A549 (cell line): ENCODE data around the gene WNT7B. TPM values are rescaled to one million over a fixed set of nuclear protein-coding genes. Genes with fewer than 3 reads are reported as not detected.

ENCODE experiments used
- ATAC-seq, 2 experiments: fragments of 200-7000 bp in 1 of 2; fragments of >200 bp in 1 of 2; cut with Nextera tagmentation in 1 of 2; cut with Tn5 transposase in 1 of 2; 3 replicates each; pipeline versions ENCODE4 v1.8.0 to v1.9.1; 2018 to 2020; ENCODE audit warnings: mild to moderate bottlenecking in 1 of 2, moderate library complexity in 1 of 2
- CTCF ChIA-PET: fragments of 300-600 bp; sonication (Branson Sonifier 250); formaldehyde crosslinking; extraction: SDS; loops from one replicate; lab custom pipeline; 2021; ENCODE audit warnings: antibody characterized with exemption, inconsistent platforms; lab: Yijun Ruan, JAX
- POLR2A ChIA-PET: fragments of 350-600 bp; formaldehyde crosslinking; extraction: SDS; loops from one replicate; lab custom pipeline; 2021; ENCODE audit warnings: antibody characterized with exemption, inconsistent platforms; lab: Yijun Ruan, JAX
- DNase-seq, 2 experiments: peaks; one replicate each; pipeline versions ENCODE4 v3.0.0 to v3.0.0-alpha.2; 2011 to 2016; ENCODE audit warnings: low read depth in 1 of 2, low spot score in 1 of 2
- FAIRE-seq: peaks from 2 replicates; lab custom pipeline; 2011; peaks lifted over from hg19 to GRCh38; lab: Jason Lieb, UNC
- H3K27ac ChIP-seq, 2 experiments: fragments of >200 bp; sonication (Bioruptor Twin); formaldehyde crosslinking; 3 replicates each; pipeline ENCODE4 v1.5.1; 2016 to 2017
- H3K4me1 ChIP-seq: fragments of >200 bp; sonication (Bioruptor Twin); formaldehyde crosslinking; 3 replicates; pipeline ENCODE4 v1.6.1; 2016
- H3K4me2 ChIP-seq: fragments of >200 bp; sonication (Bioruptor Twin); formaldehyde crosslinking; 3 replicates; pipeline ENCODE4 v1.6.1; 2016
- H3K4me3 ChIP-seq: fragments of >200 bp; sonication (Bioruptor Twin); formaldehyde crosslinking; 3 replicates; pipeline ENCODE4 v1.5.1; 2016
- H3K9me3 ChIP-seq: fragments of >200 bp; sonication (Bioruptor Twin); formaldehyde crosslinking; 3 replicates; pipeline ENCODE4 v1.6.1; 2016
- BCL3 ChIP-seq: fragments of >200 bp; sonication (Bioruptor Twin); formaldehyde crosslinking; IDR thresholded peaks from 3 replicates; pipeline ENCODE4 v1.6.1; 2016
- BHLHE40 ChIP-seq: IDR thresholded peaks from 2 replicates; pipeline ENCODE4 v1.6.1; 2012; ENCODE audit warnings: low read depth, low read length, inconsistent platforms
- CBX2 ChIP-seq: fragments of 200-600 bp; sonication (generic); IDR thresholded peaks from 2 replicates; pipeline ENCODE4 v1.6.1; 2016; ENCODE audit warnings: low read depth, mild to moderate bottlenecking, borderline replicate concordance
- EHF ChIP-seq: fragments of 250-450 bp; sonication (Bioruptor Pico); IDR thresholded peaks from 2 replicates; pipeline ENCODE4 v1.5.0; 2020; ENCODE audit warnings: mild to moderate bottlenecking
- HDAC2 ChIP-seq: fragments of 200-600 bp; sonication (generic); IDR thresholded peaks from 2 replicates; pipeline ENCODE4 v1.6.1; 2016
- HOXB13 ChIP-seq: fragments of 250-450 bp; sonication (Bioruptor Pico); IDR thresholded peaks from 2 replicates; pipeline ENCODE4 v1.5.0; 2020; ENCODE audit warnings: low read depth, mild to moderate bottlenecking, moderate library complexity
- HOXB5 ChIP-seq: fragments of 250-450 bp; sonication (Bioruptor Pico); IDR thresholded peaks from 2 replicates; pipeline ENCODE4 v1.5.0; 2020; ENCODE audit warnings: mild to moderate bottlenecking, moderate library complexity
- JUN ChIP-seq, 2 experiments: fragments of >200 bp; sonication (Bioruptor Twin); formaldehyde crosslinking; IDR thresholded peaks; 2 replicates in 1 of 2; 3 replicates in 1 of 2; pipeline ENCODE4 v1.6.1; 2016 to 2017
- JUNB ChIP-seq: fragments of >200 bp; sonication (Bioruptor Twin); formaldehyde crosslinking; IDR thresholded peaks from 2 replicates; pipeline ENCODE4 v1.6.1; 2016
- KDM1A ChIP-seq: fragments of 200-600 bp; sonication (generic); IDR thresholded peaks from 2 replicates; pipeline ENCODE4 v1.6.1; 2016; ENCODE audit warnings: low read depth, mild to moderate bottlenecking
- MAFK ChIP-seq: fragments of 450-650 bp; IDR thresholded peaks from 2 replicates; pipeline ENCODE4 v1.6.1; 2014; ENCODE audit not compliant: partially characterized antibody
- MAX ChIP-seq: IDR thresholded peaks from 2 replicates; pipeline ENCODE4 v1.6.1; 2012
- MYC ChIP-seq: IDR thresholded peaks from 2 replicates; pipeline ENCODE4 v1.6.1; 2012; ENCODE audit warnings: mild to moderate bottlenecking, inconsistent platforms, low read length, improper control_type of control experiment, borderline replicate concordance
- NPAS2 ChIP-seq: fragments of 250-450 bp; sonication (Bioruptor Pico); IDR thresholded peaks from 2 replicates; pipeline ENCODE4 v1.8.0; 2022; ENCODE audit warnings: mild to moderate bottlenecking, moderate library complexity, borderline replicate concordance
- PBX3 ChIP-seq: IDR thresholded peaks from 2 replicates; pipeline ENCODE4 v1.6.1; 2012
- PHF8 ChIP-seq: fragments of 200-600 bp; sonication (generic); IDR thresholded peaks from 2 replicates; pipeline ENCODE4 v1.6.1; 2016; ENCODE audit warnings: low read depth, mild to moderate bottlenecking, antibody characterized with exemption, moderate library complexity, borderline replicate concordance
- RAD21 ChIP-seq, 2 experiments: fragments of >200 bp in 1 of 2; sonication (Bioruptor Twin) in 1 of 2; formaldehyde crosslinking in 1 of 2; IDR thresholded peaks in 1 of 2; conservative IDR thresholded peaks in 1 of 2; 2 replicates in 1 of 2; 3 replicates in 1 of 2; pipeline ENCODE4 v1.6.1; 2012 to 2018; ENCODE audit warnings: inconsistent platforms in 1 of 2
- RCOR1 ChIP-seq: fragments of 150-350 bp; IDR thresholded peaks from 2 replicates; pipeline ENCODE4 v1.6.1; 2014; ENCODE audit warnings: antibody characterized with exemption, low read length, low read depth
- TP53 ChIP-seq: fragments of 250-450 bp; sonication (Bioruptor Pico); IDR thresholded peaks from 2 replicates; pipeline ENCODE4 v1.5.0; 2021; ENCODE audit warnings: mild to moderate bottlenecking, moderate library complexity
- ZC3H11A ChIP-seq: fragments of 450-650 bp; IDR thresholded peaks from 2 replicates; pipeline ENCODE4 v1.6.1; 2014; ENCODE audit warnings: antibody characterized with exemption, mild to moderate bottlenecking
- ZFP36 ChIP-seq: fragments of 450-650 bp; IDR thresholded peaks from 2 replicates; pipeline ENCODE4 v1.6.1; 2014; ENCODE audit warnings: borderline replicate concordance; ENCODE audit not compliant: partially characterized antibody
- ZNF302 ChIP-seq: fragments of 250-450 bp; sonication (Bioruptor Pico); IDR thresholded peaks from 2 replicates; pipeline ENCODE4 v1.9.0; 2021; ENCODE audit warnings: inconsistent platforms, mild to moderate bottlenecking, moderate library complexity
- WGBS: methylation state at CpG from one replicate; pipeline ENCODE4 v1.1.6; 2017; ENCODE audit errors: missing lambda C conversion rate; 5-methylcytosine and 5-hydroxymethylcytosine counted together
- polyA plus RNA-seq, 4 experiments: library from polyadenylated mRNA; depleted of rRNA in 3 of 4; stranded (reverse); fragments of >200 nt; fragmentation: RNase III in 1 of 4; extraction: RNeasy Plus Mini Kit Qiagen cat#74134 plus additional on column Dnase treatment in 1 of 4; gene quantifications; 2 replicates in 3 of 4; 3 replicates in 1 of 4; pipeline ENCODE4 v1.2.3, GENCODE V29; 2011 to 2017
- TF ChIP-seq, protein P1 (sequence below): fragments of >200 bp; sonication (Bioruptor Twin); formaldehyde crosslinking; IDR thresholded peaks from 3 replicates; pipeline ENCODE4 v1.5.1; 2016

The WNT7B gene
- polyA plus RNA-seq, 2 of the 4 experiments (the other 2 are of a cell fraction) = 16.9 to 80.8 TPM

DNA sequence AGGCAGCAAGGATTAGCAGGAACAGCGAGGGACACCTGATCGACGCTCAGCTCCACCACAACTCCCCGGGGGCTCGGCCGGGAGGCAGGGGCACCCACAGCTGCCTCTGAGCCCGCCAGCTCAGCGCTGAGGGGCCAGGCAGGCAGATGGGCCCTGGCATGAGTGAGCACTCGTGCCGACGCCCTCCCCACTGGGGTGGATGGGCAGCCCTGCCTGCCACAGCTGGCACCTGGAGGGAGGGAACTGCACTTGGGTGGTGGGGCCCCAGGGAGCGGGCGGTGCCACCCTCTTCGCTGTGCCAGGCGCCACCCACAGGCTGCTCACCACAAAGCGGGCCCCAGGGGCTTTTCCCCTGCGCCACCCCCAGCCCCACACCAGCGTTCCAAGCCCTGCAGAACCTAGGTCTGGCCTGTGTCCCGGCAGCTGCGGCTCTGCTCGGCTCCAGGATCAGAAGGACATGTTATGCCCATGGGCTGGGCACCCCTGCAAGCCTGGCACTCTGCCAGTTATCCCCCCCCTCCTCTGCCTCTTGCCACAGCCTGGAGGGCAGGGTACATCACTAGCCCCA lies 28.8 kb downstream of the WNT7B start:
- ATAC-seq (peak in 1 of 2 experiments; percentile 10; a peak in 3 of 6 replicates), DNase-seq (no peak)
- H3K4me3 ChIP-seq = no peak overlapping the region
- no peak for TF ChIP-seq EHF
- TF ChIP-seq TP53 (CRISPR knock-in tag) = no peak
- TF ChIP-seq JUNB = no peak
- no peak for TF ChIP-seq RAD21 (conservative IDR thresholded peaks at IDR 0.05 in 1 of 2, IDR thresholded peaks at IDR 0.05 in 1 of 2)
- no peak for TF ChIP-seq PBX3
- no peak for TF ChIP-seq BCL3
- no peak for TF ChIP-seq ZFP36
- TF ChIP-seq MYC = no peak
- no peak for TF ChIP-seq BHLHE40
- TF ChIP-seq NPAS2 (CRISPR knock-in tag) = no peak
- TF ChIP-seq, all 56 proteins: peak for 0
- FAIRE-seq = no peak
- Histone ChIP-seq H3K27ac (peak overlapping the region in 1 of 2 experiments; percentile 65; a peak in 3 of 6 replicates), H3K9me3 (no peaks in the 10 kb centered on the region), H3K4me2 (no peak overlapping the region), H3K4me1 (peaks cover 77% of the 10 kb centered on the region; the same call in 2 of the 3 replicates)
- WGBS = 100% methylated on average over 5 of the region's 21 CpGs
- POLR2A ChIA-PET = interaction anchor here (0.5 kb wide), 1 partner anchor 33 kb away, joined by 5 read pairs; no protein-coding TSS in a partner anchor
- CTCF ChIA-PET = interaction anchor here (0.6 to 1.7 kb wide), 10 partner anchors 12 to 499 kb away, joined by 3 to 5 read pairs (median 4); no protein-coding TSS in a partner anchor

DNA sequence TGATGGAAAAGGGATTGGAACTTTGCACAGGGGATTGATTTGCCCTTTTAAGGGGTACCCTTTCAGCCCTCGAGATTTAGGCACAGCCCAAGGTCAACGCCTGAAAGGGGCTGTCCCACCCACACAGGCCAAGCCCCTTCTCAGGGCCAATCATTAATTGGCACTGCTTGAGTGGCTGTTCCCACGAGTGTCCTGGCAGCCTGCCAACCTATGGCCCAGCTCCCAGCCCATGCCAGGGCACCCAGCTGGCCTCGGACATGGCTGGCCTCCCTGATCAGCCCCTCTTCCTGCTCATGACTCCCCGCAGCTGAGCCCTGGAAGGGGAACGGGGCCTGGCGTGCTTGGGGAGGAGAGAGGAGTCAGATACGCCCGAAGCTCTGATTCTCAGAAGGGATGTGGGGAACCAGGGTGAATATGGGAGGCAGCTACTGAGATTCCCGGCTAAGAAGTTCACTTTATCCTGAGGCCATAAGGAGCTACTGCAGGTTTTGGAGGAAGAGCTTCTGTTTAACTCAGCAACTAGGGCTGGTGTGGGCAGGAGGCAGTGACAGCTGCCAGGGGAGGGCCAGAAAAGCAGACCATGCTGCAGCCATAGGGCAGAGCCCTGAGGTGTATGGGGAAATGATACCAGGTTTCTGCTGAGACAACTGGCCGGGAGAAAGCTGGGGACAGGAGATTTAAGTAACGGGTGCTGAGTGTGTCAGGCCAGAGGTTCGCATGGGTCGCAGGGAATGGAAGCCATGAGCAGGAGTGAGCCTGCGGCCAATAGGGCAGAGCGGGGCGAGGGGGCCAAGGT lies 30.0 kb downstream of the WNT7B start:
- ATAC-seq (peak in 1 of 2 experiments; percentile 8; a peak in 2 of 6 replicates), DNase-seq (no peak)
- TF ChIP-seq RCOR1 (no peak), KDM1A (no peak), HDAC2 (no peak), JUN (IDR thresholded peaks at IDR 0.05) (no peak), MAX (no peak), PHF8 (no peak), ZC3H11A (no peak), MAFK (no peak), CBX2 (no peak), ZNF302 (CRISPR knock-in tag) (no peak), HOXB13 (no peak), JUNB (no peak), HOXB5 (CRISPR knock-in tag) (no peak)
- TF ChIP-seq, protein P1, sequence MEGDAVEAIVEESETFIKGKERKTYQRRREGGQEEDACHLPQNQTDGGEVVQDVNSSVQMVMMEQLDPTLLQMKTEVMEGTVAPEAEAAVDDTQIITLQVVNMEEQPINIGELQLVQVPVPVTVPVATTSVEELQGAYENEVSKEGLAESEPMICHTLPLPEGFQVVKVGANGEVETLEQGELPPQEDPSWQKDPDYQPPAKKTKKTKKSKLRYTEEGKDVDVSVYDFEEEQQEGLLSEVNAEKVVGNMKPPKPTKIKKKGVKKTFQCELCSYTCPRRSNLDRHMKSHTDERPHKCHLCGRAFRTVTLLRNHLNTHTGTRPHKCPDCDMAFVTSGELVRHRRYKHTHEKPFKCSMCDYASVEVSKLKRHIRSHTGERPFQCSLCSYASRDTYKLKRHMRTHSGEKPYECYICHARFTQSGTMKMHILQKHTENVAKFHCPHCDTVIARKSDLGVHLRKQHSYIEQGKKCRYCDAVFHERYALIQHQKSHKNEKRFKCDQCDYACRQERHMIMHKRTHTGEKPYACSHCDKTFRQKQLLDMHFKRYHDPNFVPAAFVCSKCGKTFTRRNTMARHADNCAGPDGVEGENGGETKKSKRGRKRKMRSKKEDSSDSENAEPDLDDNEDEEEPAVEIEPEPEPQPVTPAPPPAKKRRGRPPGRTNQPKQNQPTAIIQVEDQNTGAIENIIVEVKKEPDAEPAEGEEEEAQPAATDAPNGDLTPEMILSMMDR = no peak
- TF ChIP-seq, all 56 proteins: peak for 0
- Histone ChIP-seq H3K4me2 (no peak overlapping the region), H3K4me1 (peaks cover 77% of the 10 kb centered on the region), H3K27ac (peak overlapping the region in 1 of 2 experiments; percentile 65; a peak in 2 of 6 replicates), H3K9me3 (no peaks in the 10 kb centered on the region), H3K4me3 (no peak overlapping the region)
- no peak for FAIRE-seq
- ChIA-PET CTCF (interaction anchor here (0.8 to 1.9 kb wide), 7 partner anchors 9 to 82 kb away, joined by 3 to 5 read pairs (median 4); no protein-coding TSS in a partner anchor), POLR2A (no interaction called here)
- WGBS = 79% methylated on average over 17 of the region's 17 CpGs
